Liver (tissue), 9 donors: Measurements from ENCODE around the gene THOC5. TPM values are rescaled to one million over a fixed set of nuclear protein-coding genes. Genes with fewer than 3 reads are reported as not detected.

Experiments
- DNase-seq: peaks from one replicate; pipeline ENCODE4 v3.0.0-alpha.2; 2017; ENCODE audit warnings: low spot score
- H3K27ac ChIP-seq, 2 donors: one replicate each; pipeline ENCODE4 v1.7.0; 2013; ENCODE audit warnings: inconsistent platforms in 2 of 2, low read length in 2 of 2, control low read depth in 1 of 2, low read depth in 1 of 2, mild to moderate bottlenecking in 1 of 2
- H3K27me3 ChIP-seq, 4 donors: one replicate each; pipeline versions ENCODE4 v1.6.1 to v1.7.0; 2013; ENCODE audit warnings: low read length in 3 of 4, inconsistent platforms in 1 of 4, mild to moderate bottlenecking in 1 of 4, moderate library complexity in 1 of 4; ENCODE audit not compliant: control insufficient read depth in 4 of 4, insufficient read depth in 4 of 4
- H3K36me3 ChIP-seq, 4 donors: one replicate each; pipeline versions ENCODE4 v1.6.1 to v1.7.0; 2013; ENCODE audit warnings: low read length in 3 of 4, mild to moderate bottlenecking in 3 of 4, low read depth in 1 of 4, moderate library complexity in 1 of 4; ENCODE audit not compliant: control insufficient read depth in 4 of 4, insufficient read depth in 3 of 4
- H3K4me1 ChIP-seq, 4 donors: one replicate each; pipeline versions ENCODE4 v1.6.1 to v1.7.0; 2013; ENCODE audit warnings: low read length in 3 of 4, mild to moderate bottlenecking in 3 of 4, moderate library complexity in 1 of 4; ENCODE audit not compliant: control insufficient read depth in 4 of 4, insufficient read depth in 4 of 4
- H3K4me3 ChIP-seq, 3 donors: one replicate each; pipeline versions ENCODE4 v1.6.1 to v1.7.0; 2013; ENCODE audit warnings: low read length in 3 of 3, control low read depth in 1 of 3, low read depth in 1 of 3, mild to moderate bottlenecking in 1 of 3
- H3K9ac ChIP-seq, 2 donors: one replicate each; pipeline ENCODE4 v1.7.0; 2013; ENCODE audit warnings: low read length in 2 of 2, mild to moderate bottlenecking in 2 of 2, moderate library complexity in 2 of 2, control low read depth in 1 of 2, low read depth in 1 of 2
- H3K9me3 ChIP-seq, 4 donors: one replicate each; pipeline versions ENCODE4 v1.6.1 to v1.7.0; 2013; ENCODE audit warnings: low read length in 3 of 4; ENCODE audit not compliant: control insufficient read depth in 4 of 4
- ATF3 ChIP-seq: IDR thresholded peaks from 2 replicates; pipeline ENCODE4 v1.6.1; 2016; ENCODE audit warnings: antibody characterized with exemption
- CTCF ChIP-seq: fragments of 150-350 bp; IDR thresholded peaks from 2 replicates; pipeline ENCODE4 v1.5.1; 2017; ENCODE audit warnings: improper control_type of control experiment, low read depth, low read length; ENCODE audit not compliant: missing input control
- HNF4A ChIP-seq, 2 donors: conservative IDR thresholded peaks; 2 replicates each; pipeline ENCODE4 v1.6.1; 2016; ENCODE audit warnings: antibody characterized with exemption in 2 of 2, mild to moderate bottlenecking in 2 of 2
- JUND ChIP-seq, 2 donors: IDR thresholded peaks; 2 replicates each; pipeline ENCODE4 v1.6.1; 2016; ENCODE audit warnings: antibody characterized with exemption in 2 of 2
- MAX ChIP-seq: IDR thresholded peaks from 2 replicates; pipeline ENCODE4 v1.6.1; 2016; ENCODE audit warnings: antibody characterized with exemption
- REST ChIP-seq: IDR thresholded peaks from 2 replicates; pipeline ENCODE4 v1.6.1; 2016; ENCODE audit warnings: antibody characterized with exemption, mild to moderate bottlenecking
- TAF1 ChIP-seq: conservative IDR thresholded peaks from 2 replicates; pipeline ENCODE4 v1.6.1; 2016; ENCODE audit warnings: antibody characterized with exemption, mild to moderate bottlenecking
- YY1 ChIP-seq: IDR thresholded peaks from 2 replicates; pipeline ENCODE4 v1.6.1; 2016; ENCODE audit warnings: antibody characterized with exemption, mild to moderate bottlenecking
- ZBTB33 ChIP-seq: IDR thresholded peaks from 2 replicates; pipeline ENCODE4 v1.6.1; 2016; ENCODE audit warnings: antibody characterized with exemption
- WGBS: extraction: QIAGEN DNeasy Blood & Tissue Kit; methylation state at CpG from one replicate; pipeline ENCODE4 v1.1.7; 2013; 5-methylcytosine and 5-hydroxymethylcytosine counted together
- polyA plus RNA-seq, 2 donors: library from polyadenylated mRNA; stranded (reverse) in 1 of 2; unstranded in 1 of 2; fragments of 200-250 nt in 1 of 2; fragments of >200 nt in 1 of 2; fragmentation: Nextera tagmentation in 1 of 2; extraction: Ambion mirVana in 1 of 2; gene quantifications; one replicate each; pipeline versions ENCODE4 v1.2.1 to v1.2.3, GENCODE V29; 2013 to 2015
- total RNA-seq, 2 donors: library from RNA; depleted of rRNA; stranded (reverse); fragments of >200 nt; gene quantifications; one replicate each; pipeline ENCODE4 v1.2.3, GENCODE V29; 2014
- donor health status: healthy.
- donor health status: healthy.
- donor health status: healthy.
- donor health status: healthy.
- donor health status: healthy.

Gene THOC5
- total and polyA plus RNA-seq, 4 donors = 7.4 to 25.1 (median 14.5) TPM

GRCh38 chr22:29509815-29510214 is 43.7 kb downstream of the THOC5 start:
- no peak for DNase-seq
- H3K4me3 ChIP-seq = no peak overlapping the region
- TF ChIP-seq TAF1 (no peak), ZBTB33 (no peak), HNF4A (conservative IDR thresholded peaks at IDR 0.05) (no peak)
- no peak overlapping the region for H3K9ac ChIP-seq
- no peaks in the 10 kb centered on the region for H3K4me1 ChIP-seq
- no peak overlapping the region for H3K27ac ChIP-seq
- H3K27me3 ChIP-seq = no peaks in the 10 kb centered on the region
- H3K36me3 ChIP-seq = peaks cover 16 to 51% (median 33%) of the 10 kb centered on the region in 4 donors
- no peaks in the 10 kb centered on the region for H3K9me3 ChIP-seq
- 79% methylated on average over 1 of the region's 1 CpG for WGBS

- Histone ChIP-seq H3K4me1 (no peaks in the 10 kb centered on the region), H3K9me3 (no peaks in the 10 kb centered on the region), H3K27ac (no peak overlapping the region), H3K4me3 (no peak overlapping the region), H3K36me3 (peaks cover 16 to 51% (median 33%) of the 10 kb centered on the region in 4 donors), H3K27me3 (no peaks in the 10 kb centered on the region), H3K9ac (no peak overlapping the region)
- TF ChIP-seq MAX = no peak
- TF ChIP-seq ATF3 = no peak
- no peak for TF ChIP-seq CTCF
- TF ChIP-seq JUND (IDR thresholded peaks at IDR 0.05) = no peak
- TF ChIP-seq HNF4A (conservative IDR thresholded peaks at IDR 0.05) = no peak
- TF ChIP-seq REST = no peak
- TF ChIP-seq YY1 = no peak
- DNase-seq = no peak
Observed at GRCh38 chr22:29509298-29509697, 44.3 kb downstream of the THOC5 start.
